Smooth muscle cell of bladder (primary cell): ENCODE measurements around the gene NAP1L4. TPM values are rescaled to one million over a fixed set of nuclear protein-coding genes. Genes with fewer than 3 reads are reported as not detected.

Source experiments
- total RNA-seq: library from RNA; depleted of rRNA; stranded (reverse); fragments of >200 nt; gene quantifications from 2 replicates; pipeline ENCODE4 v1.2.3, GENCODE V29; 2014

Gene NAP1L4, protein sequence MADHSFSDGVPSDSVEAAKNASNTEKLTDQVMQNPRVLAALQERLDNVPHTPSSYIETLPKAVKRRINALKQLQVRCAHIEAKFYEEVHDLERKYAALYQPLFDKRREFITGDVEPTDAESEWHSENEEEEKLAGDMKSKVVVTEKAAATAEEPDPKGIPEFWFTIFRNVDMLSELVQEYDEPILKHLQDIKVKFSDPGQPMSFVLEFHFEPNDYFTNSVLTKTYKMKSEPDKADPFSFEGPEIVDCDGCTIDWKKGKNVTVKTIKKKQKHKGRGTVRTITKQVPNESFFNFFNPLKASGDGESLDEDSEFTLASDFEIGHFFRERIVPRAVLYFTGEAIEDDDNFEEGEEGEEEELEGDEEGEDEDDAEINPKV
- total RNA-seq: 81.5 and 107 TPM in 2 replicates

DNA sequence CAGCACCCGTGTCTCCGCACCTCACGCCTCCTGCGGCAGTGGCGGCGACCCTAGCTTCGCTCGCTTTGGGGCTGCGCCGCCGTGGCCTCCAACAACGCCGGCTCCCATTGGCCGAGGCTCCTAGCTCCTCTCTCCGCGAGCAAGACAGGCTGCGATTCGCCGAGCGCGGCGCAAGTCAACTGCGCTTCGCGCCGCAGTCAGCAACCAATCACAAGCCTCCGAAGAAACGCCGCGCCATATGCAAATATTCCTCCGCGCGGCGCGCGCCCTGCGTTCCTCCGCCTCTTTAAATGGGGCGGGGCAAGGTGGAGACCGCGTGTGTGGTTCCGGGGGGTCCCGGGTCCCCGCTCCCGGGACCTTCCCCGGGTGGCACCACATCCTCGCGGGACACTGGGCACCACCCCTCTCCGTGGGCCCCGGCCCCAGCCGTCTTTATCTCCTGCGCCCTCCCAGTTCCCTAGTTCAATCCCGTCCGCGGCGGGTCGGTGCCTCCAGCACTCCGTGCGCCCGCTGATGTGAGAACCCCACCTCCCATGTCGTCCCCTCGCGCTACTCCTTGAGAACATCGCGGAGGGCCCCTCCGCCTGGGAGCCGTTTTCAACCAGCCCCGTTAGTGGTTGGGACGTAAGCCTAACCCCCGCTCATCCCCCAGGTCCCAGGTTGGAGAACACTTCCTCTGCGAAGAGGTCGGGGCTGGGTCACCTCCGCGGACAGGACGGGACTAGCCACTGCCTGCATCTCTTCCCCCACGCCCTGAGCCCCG is at the start of gene NAP1L4:
Gene NAP1L4, minus strand, starts transcription at position 96 of the 763 bp plus-strand sequence. CDS start 13,109 bp downstream, outside the sequence.

DNA sequence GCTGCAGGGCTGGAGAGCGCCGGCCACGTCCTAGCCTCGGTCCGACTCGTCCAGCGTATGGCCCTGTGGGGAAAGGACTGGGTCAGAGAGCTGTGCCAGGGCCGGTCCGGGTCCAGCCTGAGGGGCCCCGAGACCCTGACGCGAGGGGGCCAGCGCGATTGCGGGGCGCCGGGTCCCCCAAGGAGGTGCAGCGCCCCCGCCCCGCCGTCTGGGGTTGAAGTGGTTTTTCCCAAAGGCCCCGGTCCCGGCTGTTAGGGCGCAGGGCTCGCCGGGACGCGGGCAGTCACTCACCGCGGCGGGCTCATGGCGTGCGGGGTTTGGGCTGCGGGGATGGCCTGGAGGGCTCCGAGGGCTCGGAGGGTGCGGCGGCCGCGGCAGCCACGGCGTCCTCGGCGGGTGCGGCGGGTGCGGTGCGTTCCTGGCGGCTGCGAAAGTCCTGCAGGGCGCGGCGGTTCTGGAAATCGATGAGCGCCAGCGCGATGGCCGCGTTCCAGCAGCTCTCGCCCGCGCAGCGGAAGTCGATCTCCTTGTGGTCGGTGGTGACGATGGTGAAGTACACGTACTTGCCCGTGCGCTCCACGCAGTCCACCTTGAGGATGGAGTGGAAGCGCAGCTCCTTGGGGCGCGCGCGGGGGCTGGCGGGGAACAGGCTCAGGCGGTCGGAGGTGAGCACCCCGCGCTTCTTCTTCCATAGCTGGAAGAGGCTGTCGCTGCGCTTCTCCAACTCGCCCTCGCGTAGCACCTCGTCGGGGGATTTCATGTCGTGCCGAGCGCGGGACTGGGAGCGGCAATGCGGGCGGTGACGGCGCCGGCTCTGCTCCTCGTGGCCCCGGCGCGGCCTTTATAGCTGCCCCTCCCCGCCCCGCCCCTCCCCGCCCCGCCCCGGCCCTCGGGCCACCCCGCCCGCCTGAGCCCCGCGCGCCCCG is 63.3 kb downstream of the NAP1L4 start, which contains the start of gene PHLDA2:
Gene PHLDA2, minus strand, starts transcription at position 816 of the 926 bp plus-strand sequence. Its CDS starts 56 bp downstream, at position 760.

Other genes with a start within 250 kb of the NAP1L4 start
- gene CDKN1C, start 106.6 kb downstream of the NAP1L4 start, total RNA-seq: 37.0 and 43.6 TPM in 2 replicates
- gene PHLDA2, start 62.9 kb downstream of the NAP1L4 start, total RNA-seq: 1.6 and 2.4 TPM in 2 replicates
- 80.4 and 94.6 TPM in 2 replicates for gene CARS1, start 65.1 kb upstream of the NAP1L4 start, total RNA-seq
- 33.0 and 45.0 TPM in 2 replicates for gene OSBPL5, start 173.0 kb upstream of the NAP1L4 start, total RNA-seq
- gene MRGPRG, start 226.5 kb upstream of the NAP1L4 start, total RNA-seq: not detected in 2 replicates
- gene MRGPRE, start 240.1 kb upstream of the NAP1L4 start, total RNA-seq: not detected in 2 replicates